Activated T-helper 1 cell treated with anti-CD3 and anti-CD28 coated beads, Interleukin-12 subunit alpha, Interleukin-12 subunit beta, Interleukin-2, Interleukin-4 antibody, amounts not matched to agents 30 ng/mL and 10 ng/mL and 1 ng/mL, durations not matched to agents 14 hours and 24 hours and 36 hours (primary cell): Measurements from ENCODE around the gene MRPS11. TPM values are rescaled to one million over a fixed set of nuclear protein-coding genes. Genes with fewer than 3 reads are reported as not detected.

Source experiments
- DNase-seq: peaks from one replicate; pipeline ENCODE4 v3.0.0; 2021; ENCODE audit warnings: low spot score
- H3K27ac Mint-ChIP-seq: one replicate; pipeline ENCODE4 v1.8.0; 2021; ENCODE audit warnings: mild to moderate bottlenecking, mixed read lengths
- H3K27me3 Mint-ChIP-seq: one replicate; pipeline ENCODE4 v1.8.0; 2022; ENCODE audit warnings: mild to moderate bottlenecking, moderate library complexity, mixed read lengths; ENCODE audit not compliant: insufficient read depth
- H3K36me3 Mint-ChIP-seq: one replicate; pipeline ENCODE4 v1.8.0; 2021; ENCODE audit warnings: low read depth, mixed read lengths
- H3K4me1 Mint-ChIP-seq: one replicate; pipeline ENCODE4 v1.8.0; 2021; ENCODE audit warnings: low read depth, mixed read lengths
- H3K4me3 Mint-ChIP-seq: one replicate; pipeline ENCODE4 v1.8.0; 2021; ENCODE audit warnings: mild to moderate bottlenecking, moderate library complexity, mixed read lengths
- H3K9me3 Mint-ChIP-seq: one replicate; pipeline ENCODE4 v1.8.0; 2021; ENCODE audit warnings: mixed read lengths
- intact Hi-C: fragments of 100-400 bp; cut with micrococcal nuclease; formaldehyde crosslinking; loops from one replicate; pipeline ENCODE4 v1.15.1; 2024
- total RNA-seq: library from RNA; stranded (reverse); gene quantifications from 2 replicates; pipeline ENCODE4 v1.2.3, GENCODE V29; 2022

MRPS11 gene
- total RNA-seq, 1 donor from 2014 or later: 68.3 TPM

DNA sequence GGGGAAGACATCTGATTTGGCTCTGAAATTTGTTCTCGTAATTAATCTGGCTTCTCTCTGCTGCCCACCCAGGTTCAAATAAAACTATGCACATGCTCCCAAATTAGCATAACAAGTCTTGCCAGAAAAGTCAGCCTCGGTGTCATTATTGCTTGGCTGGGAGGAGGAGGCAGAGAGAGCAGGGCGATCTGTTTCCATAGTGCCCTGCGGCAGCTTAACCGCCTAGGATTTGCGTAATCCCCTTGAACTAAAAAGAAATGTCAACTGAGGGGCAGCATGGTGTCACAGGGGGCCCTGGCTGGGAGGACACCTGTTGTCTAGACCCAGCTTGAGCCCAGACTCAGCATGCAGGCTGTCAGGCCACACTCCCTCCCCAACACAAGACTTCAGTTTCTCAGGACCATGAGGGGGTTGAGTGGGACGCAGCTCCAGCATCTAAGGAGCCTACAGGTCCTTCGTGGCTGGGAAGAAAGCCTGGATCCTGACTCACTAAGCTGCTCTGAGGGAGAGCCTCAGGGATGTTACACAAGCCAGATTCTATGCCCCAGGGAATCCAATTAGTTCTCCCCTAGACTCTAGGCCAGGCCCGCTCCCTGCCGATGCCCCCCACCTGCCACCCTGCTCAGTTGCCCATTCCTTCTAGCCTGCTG, 17.3 kb downstream of the MRPS11 start:
- no peak overlapping the region for H3K27ac Mint-ChIP-seq
- H3K9me3 Mint-ChIP-seq: no peaks in the 10 kb centered on the region
- no peaks in the 10 kb centered on the region for H3K36me3 Mint-ChIP-seq
- H3K4me1 Mint-ChIP-seq: no peaks in the 10 kb centered on the region
- no peaks in the 10 kb centered on the region for H3K27me3 Mint-ChIP-seq
- no peak for DNase-seq
- no peak overlapping the region for H3K4me3 Mint-ChIP-seq
- intact Hi-C loops: no loop called here

DNA sequence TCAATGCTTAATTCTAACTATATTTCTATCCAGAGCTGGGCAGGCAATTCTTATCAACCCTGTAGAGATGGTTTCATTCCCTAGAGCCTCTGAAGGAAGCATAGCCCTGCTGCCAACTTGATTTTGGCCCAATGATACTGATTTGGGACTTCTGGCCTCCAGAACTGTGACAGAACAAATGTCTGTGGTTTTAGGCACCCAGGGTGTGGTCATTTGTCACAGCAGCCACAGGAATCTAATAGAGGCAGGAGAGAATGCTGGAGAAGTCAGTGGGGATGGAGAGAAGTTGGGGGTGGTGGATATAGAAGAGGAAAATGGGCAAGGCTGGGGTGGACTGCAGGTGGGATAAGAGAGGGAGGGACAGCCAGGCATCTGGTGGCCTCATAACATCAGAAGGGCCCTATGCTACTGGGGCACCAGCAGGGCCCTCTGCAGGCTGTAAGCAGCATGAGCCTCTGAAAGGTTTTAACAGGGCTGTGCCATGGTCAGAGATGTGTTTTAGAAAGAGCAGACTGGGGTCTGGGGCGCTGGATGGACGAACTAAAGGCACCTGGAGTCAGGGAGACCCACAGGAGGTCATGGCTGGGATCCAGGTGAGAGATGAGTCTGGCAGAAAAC, 19.8 kb downstream of the MRPS11 start:
- Mint-ChIP-seq H3K36me3 (no peaks in the 10 kb centered on the region), H3K9me3 (no peaks in the 10 kb centered on the region), H3K27me3 (no peaks in the 10 kb centered on the region), H3K4me1 (no peaks in the 10 kb centered on the region), H3K27ac (no peak overlapping the region), H3K4me3 (no peak overlapping the region)
- intact Hi-C loops: no loop called here
- DNase-seq: no peak

DNA sequence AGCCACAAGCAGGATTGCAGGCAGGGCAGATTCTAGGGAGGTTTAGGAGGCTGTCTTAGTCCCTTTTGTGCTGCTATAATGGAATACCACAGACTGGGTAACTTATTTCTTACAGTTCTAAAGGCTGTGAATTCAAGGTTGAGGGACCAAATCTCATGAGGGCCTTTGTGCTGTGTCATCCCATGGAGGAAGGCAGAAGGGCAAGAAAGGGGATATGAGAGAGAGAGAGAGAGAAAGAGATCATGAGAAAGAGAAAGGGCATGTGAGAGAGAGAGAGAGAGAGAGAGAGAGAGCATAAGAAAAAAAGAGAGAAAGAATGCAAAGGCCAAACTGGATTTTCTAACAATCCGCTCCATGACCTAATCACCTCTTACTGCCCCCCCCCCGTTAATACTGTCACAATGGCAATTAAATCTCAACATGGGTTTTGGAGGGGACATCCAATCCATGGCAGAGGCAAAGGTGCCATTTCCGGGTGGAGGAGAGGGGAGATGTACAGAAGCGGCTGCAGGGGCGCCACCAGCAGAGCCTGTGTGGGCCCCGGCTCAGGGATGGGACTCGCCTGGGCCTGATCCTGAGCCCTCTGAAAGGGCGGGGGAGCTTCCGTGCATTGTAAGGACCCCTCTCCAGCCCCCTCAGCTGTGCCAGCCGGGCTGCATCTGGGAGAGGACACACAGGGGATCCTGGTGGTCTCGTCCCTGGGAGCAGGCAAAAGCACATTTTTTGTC, 20.5 kb downstream of the MRPS11 start:
- Mint-ChIP-seq H3K9me3 (no peaks in the 10 kb centered on the region), H3K27ac (no peak overlapping the region), H3K4me1 (no peaks in the 10 kb centered on the region), H3K4me3 (no peak overlapping the region), H3K27me3 (no peaks in the 10 kb centered on the region), H3K36me3 (no peaks in the 10 kb centered on the region)
- intact Hi-C loops: no loop called here
- DNase-seq: no peak

DNA sequence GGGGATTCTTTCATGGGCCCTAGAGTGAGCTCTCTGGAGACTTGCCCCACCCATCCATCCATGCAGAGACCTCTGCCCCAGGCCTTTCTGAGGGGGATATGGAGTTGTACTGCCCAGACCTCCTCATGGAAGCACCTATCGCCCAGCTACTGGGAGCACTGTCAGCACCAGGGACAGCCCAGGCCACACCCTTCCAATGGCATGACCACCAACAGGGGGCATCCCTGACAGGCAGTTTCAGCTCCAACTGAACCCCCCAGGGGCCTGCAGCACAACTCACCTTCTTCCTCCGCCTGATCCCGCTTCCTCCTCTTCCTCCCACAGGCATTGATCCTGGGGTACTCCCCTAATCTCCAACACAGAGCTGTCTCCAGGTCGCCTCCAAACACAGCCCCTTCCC, 21.8 kb downstream of the MRPS11 start:
- Mint-ChIP-seq H3K27ac (no peak overlapping the region), H3K27me3 (no peaks in the 10 kb centered on the region), H3K4me1 (no peaks in the 10 kb centered on the region), H3K36me3 (no peaks in the 10 kb centered on the region), H3K9me3 (no peaks in the 10 kb centered on the region), H3K4me3 (no peak overlapping the region)
- DNase-seq: no peak
- intact Hi-C loops: no loop called here

DNA sequence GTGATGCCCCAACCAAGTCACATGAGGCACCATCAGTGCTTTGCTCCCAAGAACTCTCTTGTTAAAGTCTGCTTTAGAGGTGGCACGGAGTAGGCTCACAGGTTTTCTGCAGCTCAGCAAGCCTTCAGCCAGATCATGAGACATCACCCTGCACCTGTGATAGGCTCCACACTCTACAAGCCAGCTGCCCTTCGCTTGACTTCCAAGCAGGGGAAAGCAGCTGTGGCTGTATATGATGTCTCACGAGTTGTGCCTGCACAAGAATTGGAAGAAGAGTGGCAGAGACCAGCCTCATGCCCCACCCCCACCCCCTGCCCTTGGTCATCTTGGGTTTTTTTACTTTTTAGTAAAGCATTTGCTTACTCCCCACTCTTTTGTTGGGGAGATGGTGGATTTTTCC, 22.5 kb downstream of the MRPS11 start:
- no peak for DNase-seq
- Mint-ChIP-seq H3K27ac (no peak overlapping the region), H3K27me3 (no peaks in the 10 kb centered on the region), H3K4me1 (no peaks in the 10 kb centered on the region), H3K4me3 (no peak overlapping the region), H3K9me3 (no peaks in the 10 kb centered on the region), H3K36me3 (no peaks in the 10 kb centered on the region)
- intact Hi-C loops: no loop called here

DNA sequence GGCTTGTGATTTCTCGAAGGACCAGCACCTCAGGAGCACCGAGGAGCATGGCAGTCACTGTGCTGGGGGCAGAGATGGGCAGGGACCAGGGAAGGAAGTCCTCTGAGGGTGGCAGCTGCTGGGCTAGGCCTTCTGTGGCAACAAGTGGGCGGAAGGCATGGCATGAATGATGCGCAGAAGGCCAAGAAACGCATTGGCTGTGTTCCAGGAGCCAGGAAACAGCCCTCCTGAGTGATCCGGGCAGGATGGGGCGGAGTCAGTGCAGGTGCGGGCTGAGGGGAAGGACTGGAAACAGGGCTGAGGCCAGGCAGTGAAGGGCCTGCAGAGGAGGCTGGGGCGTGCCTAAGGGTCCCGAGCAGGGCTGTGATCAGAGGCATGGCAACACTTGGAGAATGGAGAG, 23.6 kb downstream of the MRPS11 start:
- no peak for DNase-seq
- Mint-ChIP-seq H3K27me3 (no peaks in the 10 kb centered on the region), H3K27ac (no peak overlapping the region), H3K9me3 (no peaks in the 10 kb centered on the region), H3K4me3 (no peak overlapping the region), H3K36me3 (no peaks in the 10 kb centered on the region), H3K4me1 (no peaks in the 10 kb centered on the region)
- intact Hi-C loops: no loop called here

DNA sequence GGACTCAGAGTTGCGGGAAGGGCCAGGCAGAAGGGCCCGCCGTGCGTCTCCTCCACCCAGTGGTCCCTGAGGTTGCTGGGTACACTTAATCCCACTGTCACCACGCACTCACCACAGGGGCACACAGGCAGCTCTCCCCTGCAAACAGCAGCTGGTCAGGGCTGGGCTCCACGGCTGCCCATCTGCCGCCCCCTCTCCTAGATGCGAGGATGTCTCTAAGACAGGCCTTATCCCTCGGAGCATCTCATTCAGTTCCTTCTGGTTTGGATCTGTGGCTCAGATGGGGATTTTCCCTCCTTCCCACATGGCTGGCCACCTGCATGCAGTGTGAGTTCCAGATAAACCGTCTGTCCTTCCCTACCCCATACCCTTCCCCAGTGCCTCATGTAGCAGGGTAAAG, 26.3 kb downstream of the MRPS11 start:
- no peaks in the 10 kb centered on the region for H3K27me3 Mint-ChIP-seq
- no peaks in the 10 kb centered on the region for H3K36me3 Mint-ChIP-seq
- no peaks in the 10 kb centered on the region for H3K4me1 Mint-ChIP-seq
- intact Hi-C loops: no loop called here
- H3K4me3 Mint-ChIP-seq: no peak overlapping the region
- DNase-seq: no peak
- H3K9me3 Mint-ChIP-seq: no peaks in the 10 kb centered on the region
- no peak overlapping the region for H3K27ac Mint-ChIP-seq

DNA sequence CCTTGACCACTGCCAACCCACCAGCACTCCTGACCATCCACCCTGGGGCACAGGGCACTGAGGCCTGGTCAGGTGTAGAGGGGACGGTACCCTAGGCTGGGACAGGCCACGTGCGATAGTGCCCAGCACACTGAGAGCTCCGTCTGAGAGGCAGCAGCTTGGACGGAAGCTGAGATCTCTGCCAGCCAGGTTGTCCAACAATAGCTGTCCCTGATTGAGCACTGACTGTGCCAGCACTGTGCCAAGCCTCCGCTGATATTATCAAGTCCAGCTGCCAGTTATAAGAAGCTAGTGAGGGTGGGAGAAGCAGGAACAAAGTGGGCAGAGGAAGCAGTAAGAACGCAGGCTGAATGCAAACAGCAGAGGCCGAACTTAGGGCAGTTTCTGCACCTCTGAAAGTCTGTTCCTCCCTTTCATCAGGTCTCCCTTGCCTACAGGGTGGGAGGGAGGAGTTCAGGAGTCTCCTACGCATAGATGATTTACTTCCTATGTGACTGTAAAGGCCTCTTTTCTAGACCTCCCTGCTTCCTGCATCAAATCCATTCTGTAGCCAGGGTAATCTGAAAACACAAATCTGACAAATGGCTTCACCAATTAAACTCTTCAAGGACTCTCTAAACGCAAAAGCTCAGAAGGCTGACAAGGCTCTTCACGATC, 29.7 kb downstream of the MRPS11 start:
- Mint-ChIP-seq H3K9me3 (no peaks in the 10 kb centered on the region), H3K4me3 (no peak overlapping the region), H3K27me3 (no peaks in the 10 kb centered on the region), H3K27ac (no peak overlapping the region), H3K4me1 (no peaks in the 10 kb centered on the region), H3K36me3 (no peaks in the 10 kb centered on the region)
- DNase-seq: no peak
- intact Hi-C loops: no loop called here

DNA sequence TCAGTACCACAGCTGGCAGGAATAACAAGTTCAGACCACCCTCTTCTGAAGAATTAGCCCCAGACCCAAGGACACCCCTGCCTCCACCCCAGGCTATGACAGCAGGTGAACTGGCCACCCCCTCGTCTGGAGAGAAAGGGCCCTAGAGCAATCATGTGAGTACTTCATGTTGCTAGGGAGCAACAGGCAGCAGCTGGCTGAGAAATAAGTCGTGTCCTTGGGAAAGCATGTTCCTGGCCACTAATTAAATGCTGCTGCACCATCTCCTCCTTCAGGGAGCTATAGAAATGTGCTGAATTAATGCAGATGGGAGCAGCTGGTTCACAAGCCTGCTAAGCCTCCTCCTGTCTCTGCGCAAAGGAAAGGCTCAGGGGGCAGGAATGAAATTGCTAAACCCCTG, 31.5 kb downstream of the MRPS11 start:
- DNase-seq: no peak
- no peak overlapping the region for H3K4me3 Mint-ChIP-seq
- H3K9me3 Mint-ChIP-seq: no peaks in the 10 kb centered on the region
- no peaks in the 10 kb centered on the region for H3K36me3 Mint-ChIP-seq
- intact Hi-C loops: no loop called here
- no peak overlapping the region for H3K27ac Mint-ChIP-seq
- no peaks in the 10 kb centered on the region for H3K4me1 Mint-ChIP-seq
- no peaks in the 10 kb centered on the region for H3K27me3 Mint-ChIP-seq

DNA sequence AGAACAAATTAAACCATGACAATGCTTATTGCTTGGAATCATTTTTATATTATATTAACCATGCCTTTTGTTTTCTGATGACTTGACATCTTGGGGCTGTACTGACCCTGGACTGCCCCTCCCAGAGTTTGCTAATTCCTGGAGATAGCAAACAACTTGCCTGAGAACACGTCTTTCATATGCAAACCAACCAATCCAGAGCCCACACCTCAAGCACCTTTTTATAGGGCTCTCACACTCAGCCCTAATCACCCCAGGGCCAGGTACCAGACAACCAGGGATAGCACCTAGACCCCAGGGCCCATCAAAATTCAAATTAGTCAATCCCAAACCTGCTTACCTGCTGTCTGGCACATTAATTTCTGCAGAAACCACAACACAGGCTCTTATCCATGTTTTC, 36.9 kb downstream of the MRPS11 start:
- no peak overlapping the region for H3K27ac Mint-ChIP-seq
- H3K4me3 Mint-ChIP-seq: no peak overlapping the region
- no peaks in the 10 kb centered on the region for H3K36me3 Mint-ChIP-seq
- peaks cover 3% of the 10 kb centered on the region for H3K4me1 Mint-ChIP-seq
- no peaks in the 10 kb centered on the region for H3K9me3 Mint-ChIP-seq
- intact Hi-C loops: no loop called here
- DNase-seq: no peak
- H3K27me3 Mint-ChIP-seq: no peaks in the 10 kb centered on the region

DNA sequence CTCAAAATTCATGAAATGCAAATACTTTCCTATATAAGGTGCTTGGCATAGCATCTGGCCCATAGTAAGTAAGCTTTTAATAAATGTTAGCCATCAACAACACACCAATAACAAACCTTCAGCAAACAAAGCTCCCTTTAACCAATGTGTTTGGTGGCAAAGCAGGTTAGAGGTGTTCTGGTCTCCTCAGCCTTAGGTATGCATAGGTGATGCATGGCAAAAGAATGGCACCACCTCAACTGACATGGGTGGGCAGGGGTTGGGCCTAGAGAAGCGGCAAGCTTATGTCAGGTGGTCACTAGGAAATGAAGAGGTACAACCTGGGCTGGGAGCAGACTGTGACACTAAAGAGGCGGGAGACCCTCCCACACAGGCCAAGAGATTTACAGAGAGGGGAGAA, 38.2 kb downstream of the MRPS11 start:
- no peak for DNase-seq
- Mint-ChIP-seq H3K27ac (no peak overlapping the region), H3K4me1 (peaks cover 12% of the 10 kb centered on the region), H3K9me3 (no peaks in the 10 kb centered on the region), H3K36me3 (no peaks in the 10 kb centered on the region), H3K27me3 (no peaks in the 10 kb centered on the region), H3K4me3 (no peak overlapping the region)
- intact Hi-C loops: no loop called here

DNA sequence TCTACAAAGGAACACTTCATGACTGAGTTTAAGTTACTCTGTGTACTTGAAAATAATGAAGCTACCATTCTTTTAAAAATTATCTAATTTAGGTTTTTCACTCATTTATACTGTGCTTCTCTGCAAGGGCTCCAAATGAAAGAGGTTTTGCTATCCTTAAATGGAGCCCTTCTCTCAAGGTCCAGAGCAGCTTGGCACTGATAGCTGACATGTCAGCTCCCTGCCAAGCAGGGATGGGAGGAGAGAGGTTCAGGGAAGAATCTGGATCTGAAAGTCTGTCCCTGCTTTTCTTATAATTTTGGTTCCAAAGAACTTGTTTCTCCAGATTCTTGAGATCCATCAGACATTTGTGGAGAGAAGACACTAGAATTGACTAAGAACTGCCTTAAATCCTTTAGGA, 39.1 kb downstream of the MRPS11 start:
- Mint-ChIP-seq H3K27me3 (no peaks in the 10 kb centered on the region), H3K4me1 (peaks cover 12% of the 10 kb centered on the region), H3K27ac (no peak overlapping the region), H3K36me3 (peaks cover 3% of the 10 kb centered on the region), H3K4me3 (no peak overlapping the region), H3K9me3 (no peaks in the 10 kb centered on the region)
- no peak for DNase-seq
- intact Hi-C loops: no loop called here

DNA sequence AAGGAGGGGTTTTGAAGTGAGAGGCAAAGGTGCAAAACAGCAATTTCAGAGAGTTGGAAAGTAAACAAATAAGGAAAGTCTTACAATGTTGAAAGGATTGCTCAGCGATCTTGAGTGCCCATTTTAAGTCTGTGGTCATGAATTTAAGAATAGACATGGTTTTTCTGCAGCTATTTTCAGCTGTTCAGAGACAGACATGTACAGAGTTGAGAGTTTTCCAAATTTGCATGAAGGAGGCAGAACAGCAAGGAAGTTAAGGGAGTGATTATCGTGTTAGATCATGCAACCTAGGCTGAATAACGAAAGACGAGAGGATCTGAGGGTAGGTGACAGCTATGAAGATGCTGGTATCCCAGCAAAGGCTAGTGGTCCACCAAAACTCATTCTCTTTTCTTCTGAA, 41.8 kb downstream of the MRPS11 start:
- H3K27me3 Mint-ChIP-seq: no peaks in the 10 kb centered on the region

More for the DNA sequence above, 41.8 kb downstream of the MRPS11 start:
- Mint-ChIP-seq H3K4me1 (peaks cover 12% of the 10 kb centered on the region), H3K36me3 (peaks cover 3% of the 10 kb centered on the region), H3K4me3 (no peak overlapping the region), H3K9me3 (no peaks in the 10 kb centered on the region), H3K27ac (no peak overlapping the region)
- DNase-seq: no peak
- intact Hi-C loops: no loop called here
